ENCODE data around the gene DYRK1B.

DNA sequence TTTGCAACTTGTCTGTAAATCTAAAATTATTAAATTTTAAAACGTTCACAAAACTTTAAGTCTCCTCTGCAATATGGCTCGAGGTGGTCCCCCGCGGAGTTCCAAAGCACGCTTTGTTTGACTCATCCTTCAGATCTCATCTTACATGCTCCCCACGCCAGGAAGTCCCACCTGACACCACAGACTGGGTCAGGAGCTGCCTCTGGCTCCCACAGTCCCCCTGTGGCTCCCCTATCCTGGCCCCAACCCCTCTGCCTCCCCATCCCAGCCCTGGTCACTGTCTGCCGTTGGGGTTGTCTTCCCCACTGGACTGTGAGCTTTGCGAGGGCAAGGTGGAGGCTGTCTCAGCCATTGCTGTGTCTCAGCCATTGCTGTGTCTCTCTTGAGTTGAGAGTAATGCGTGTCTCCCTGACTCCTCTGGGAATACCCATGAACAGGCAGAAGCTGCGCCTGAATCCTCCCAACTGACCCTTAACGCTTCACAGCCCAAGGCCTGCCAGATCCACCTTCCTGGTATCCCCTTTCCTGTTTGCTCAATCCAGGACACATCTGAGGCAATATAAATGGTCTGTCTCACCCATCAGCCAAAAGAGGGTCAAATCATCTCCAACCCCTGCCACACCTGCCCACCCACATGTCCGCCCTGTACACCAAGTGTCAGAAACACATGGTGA, 15.9 kb downstream of the DYRK1B start:
- TF ChIP-seq POLR2A (IDR thresholded peaks at IDR 0.05): no peak
- TF ChIP-seq, protein P1, sequence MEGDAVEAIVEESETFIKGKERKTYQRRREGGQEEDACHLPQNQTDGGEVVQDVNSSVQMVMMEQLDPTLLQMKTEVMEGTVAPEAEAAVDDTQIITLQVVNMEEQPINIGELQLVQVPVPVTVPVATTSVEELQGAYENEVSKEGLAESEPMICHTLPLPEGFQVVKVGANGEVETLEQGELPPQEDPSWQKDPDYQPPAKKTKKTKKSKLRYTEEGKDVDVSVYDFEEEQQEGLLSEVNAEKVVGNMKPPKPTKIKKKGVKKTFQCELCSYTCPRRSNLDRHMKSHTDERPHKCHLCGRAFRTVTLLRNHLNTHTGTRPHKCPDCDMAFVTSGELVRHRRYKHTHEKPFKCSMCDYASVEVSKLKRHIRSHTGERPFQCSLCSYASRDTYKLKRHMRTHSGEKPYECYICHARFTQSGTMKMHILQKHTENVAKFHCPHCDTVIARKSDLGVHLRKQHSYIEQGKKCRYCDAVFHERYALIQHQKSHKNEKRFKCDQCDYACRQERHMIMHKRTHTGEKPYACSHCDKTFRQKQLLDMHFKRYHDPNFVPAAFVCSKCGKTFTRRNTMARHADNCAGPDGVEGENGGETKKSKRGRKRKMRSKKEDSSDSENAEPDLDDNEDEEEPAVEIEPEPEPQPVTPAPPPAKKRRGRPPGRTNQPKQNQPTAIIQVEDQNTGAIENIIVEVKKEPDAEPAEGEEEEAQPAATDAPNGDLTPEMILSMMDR (IDR thresholded peaks at IDR 0.05): no peak
- no peak for TF ChIP-seq POLR2AphosphoS5 (IDR thresholded peaks at IDR 0.05)
- TF ChIP-seq EP300 (IDR thresholded peaks at IDR 0.05): no peak
